GM10266 (cell line): ENCODE data around the gene ZNF2.

Source experiments
- DNase-seq: peaks from one replicate; pipeline ENCODE4 v3.0.0; 2012; ENCODE audit errors: extremely low spot score
- CTCF ChIP-seq: IDR thresholded peaks from 2 replicates; pipeline ENCODE4 v1.5.1; 2012; ENCODE audit warnings: mild to moderate bottlenecking, low read depth; ENCODE audit not compliant: control insufficient read depth, insufficient read depth; ENCODE audit errors: missing control alignments

ZNF2 gene

GRCh38 chr2:95149397-95149984, 16.1 kb upstream of the ZNF2 start:
- no peak for DNase-seq
- no peak for TF ChIP-seq CTCF

GRCh38 chr2:95158441-95158840, 7.2 kb upstream of the ZNF2 start:
- DNase-seq: no peak
- no peak for TF ChIP-seq CTCF

- DNase-seq: peak; percentile 74
- no peak for TF ChIP-seq CTCF
Measured at GRCh38 chr2:95158891-95159619, 6.6 kb upstream of the ZNF2 start.

GRCh38 chr2:95159690-95160449, 5.7 kb upstream of the ZNF2 start, which contains the start of gene ZNF514:
ZNF514 (minus strand) TSS chr2:95159848; CDS start chr2:95153253, 6,595 bp downstream.
- DNase-seq: peak; percentile 92
- TF ChIP-seq CTCF: no peak

- no peak for TF ChIP-seq CTCF
- DNase-seq: no peak
Measured at GRCh38 chr2:95165030-95165370, 609 bp upstream of the ZNF2 start.

GRCh38 chr2:95166065-95166763, 605 bp downstream of the ZNF2 start:
- no peak for DNase-seq
- TF ChIP-seq CTCF: no peak
